Measurements from ENCODE around the gene CENPU. TPM values are rescaled to one million over a fixed set of nuclear protein-coding genes. Genes with fewer than 3 reads are reported as not detected.

CENPU gene
- total and polyA plus RNA-seq, 10 of the 15 experiments (the other 5 are each of a cell fraction or from before 2014, with no cell fraction given) = 26.6 to 90.8 (median 53.8) TPM

DNA sequence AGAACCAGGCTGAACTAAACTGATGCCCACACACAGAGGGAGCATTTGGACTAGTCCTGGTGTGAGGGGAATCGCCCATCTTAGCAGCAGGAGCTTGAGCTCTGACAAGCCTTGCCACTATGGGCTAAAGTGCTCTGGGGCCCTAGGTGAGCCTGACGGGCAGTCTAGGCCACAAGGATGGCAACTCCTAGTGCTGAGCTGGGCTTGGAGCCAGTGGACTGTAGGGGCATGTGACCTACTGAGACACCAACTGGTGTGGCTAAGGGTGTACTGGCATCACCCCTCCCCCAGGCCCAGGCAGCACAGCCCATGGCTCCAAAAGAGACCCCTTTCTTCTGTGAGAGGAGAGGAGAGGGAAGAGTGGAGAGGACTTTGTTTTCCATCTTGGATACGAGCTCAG lies 14.5 kb downstream of the CENPU start:
- DNase-seq (ENCODE audit: low read depth, low spot score) = no peak
- Histone ChIP-seq H3K4me1 (ENCODE audit: control insufficient read depth, insufficient read depth, low read length) (no peaks in the 10 kb centered on the region), H3K4me2 (ENCODE audit: control insufficient read depth, insufficient read depth) (no peak overlapping the region), H2AFZ (ENCODE audit: control insufficient read depth, low read depth, low read length) (no peak overlapping the region), H3K27ac (ENCODE audit: control insufficient read depth, insufficient read depth) (no peak overlapping the region), H4K20me1 (ENCODE audit: control insufficient read depth, insufficient read depth) (no peaks in the 10 kb centered on the region), H3K79me2 (ENCODE audit: control insufficient read depth, insufficient read depth, low read length) (peaks cover 4% of the 10 kb centered on the region), H3K36me3 (ENCODE audit: control insufficient read depth in 2 of 2, insufficient read depth in 2 of 2, low read length in 1 of 2) (peaks cover 11 to 26% of the 10 kb centered on the region in 2 experiments), H3K27me3 (replicated peaks in 1 of 2; ENCODE audit: control insufficient read depth in 2 of 2, insufficient read depth in 2 of 2, low read length in 1 of 2) (no peaks in the 10 kb centered on the region), H3K9ac (ENCODE audit: control insufficient read depth, insufficient read depth, low read length) (no peak overlapping the region), H3K4me3 (no peak overlapping the region), H3K9me3 (replicated peaks; ENCODE audit: control insufficient read depth, insufficient read depth, low read length) (no peaks in the 10 kb centered on the region; the same call in 1 of the 3 replicates)
- 89% methylated on average over 3 of the region's 3 CpGs for WGBS (ENCODE audit: insufficient coverage, insufficient replicate concordance, low lambda C conversion rate, missing lambda C conversion rate)
- intact Hi-C loops (cut with micrococcal nuclease; ENCODE audit: unreplicated experiment) (no loop called here), in situ Hi-C loops (cut with MboI) (no loop called here)
- ChIA-PET SMC1A (ENCODE audit: uncharacterized antibody, unreplicated experiment) (interaction anchor here (0.7 kb wide), 1 partner anchor 34 kb away, joined by 3 read pairs; no protein-coding TSS in a partner anchor), CTCF (interaction anchor here (0.8 kb wide), 1 partner anchor 15 kb away, joined by 5 read pairs; the partner anchor contains the start of gene CENPU), RAD21 (ENCODE audit: unreplicated experiment) (no interaction called here), POLR2A (interaction anchor here (1.1 kb wide), 1 partner anchor 14 kb away, joined by 3 read pairs; the partner anchor contains the start of gene CENPU)
- BruUV-seq (replicated peaks) = no TSS peak
- FAIRE-seq = no peak
- no peak for TF ChIP-seq CHD1 (IDR thresholded peaks at IDR 0.05; ENCODE audit: low read depth, low read length)
- TF ChIP-seq, protein P1, sequence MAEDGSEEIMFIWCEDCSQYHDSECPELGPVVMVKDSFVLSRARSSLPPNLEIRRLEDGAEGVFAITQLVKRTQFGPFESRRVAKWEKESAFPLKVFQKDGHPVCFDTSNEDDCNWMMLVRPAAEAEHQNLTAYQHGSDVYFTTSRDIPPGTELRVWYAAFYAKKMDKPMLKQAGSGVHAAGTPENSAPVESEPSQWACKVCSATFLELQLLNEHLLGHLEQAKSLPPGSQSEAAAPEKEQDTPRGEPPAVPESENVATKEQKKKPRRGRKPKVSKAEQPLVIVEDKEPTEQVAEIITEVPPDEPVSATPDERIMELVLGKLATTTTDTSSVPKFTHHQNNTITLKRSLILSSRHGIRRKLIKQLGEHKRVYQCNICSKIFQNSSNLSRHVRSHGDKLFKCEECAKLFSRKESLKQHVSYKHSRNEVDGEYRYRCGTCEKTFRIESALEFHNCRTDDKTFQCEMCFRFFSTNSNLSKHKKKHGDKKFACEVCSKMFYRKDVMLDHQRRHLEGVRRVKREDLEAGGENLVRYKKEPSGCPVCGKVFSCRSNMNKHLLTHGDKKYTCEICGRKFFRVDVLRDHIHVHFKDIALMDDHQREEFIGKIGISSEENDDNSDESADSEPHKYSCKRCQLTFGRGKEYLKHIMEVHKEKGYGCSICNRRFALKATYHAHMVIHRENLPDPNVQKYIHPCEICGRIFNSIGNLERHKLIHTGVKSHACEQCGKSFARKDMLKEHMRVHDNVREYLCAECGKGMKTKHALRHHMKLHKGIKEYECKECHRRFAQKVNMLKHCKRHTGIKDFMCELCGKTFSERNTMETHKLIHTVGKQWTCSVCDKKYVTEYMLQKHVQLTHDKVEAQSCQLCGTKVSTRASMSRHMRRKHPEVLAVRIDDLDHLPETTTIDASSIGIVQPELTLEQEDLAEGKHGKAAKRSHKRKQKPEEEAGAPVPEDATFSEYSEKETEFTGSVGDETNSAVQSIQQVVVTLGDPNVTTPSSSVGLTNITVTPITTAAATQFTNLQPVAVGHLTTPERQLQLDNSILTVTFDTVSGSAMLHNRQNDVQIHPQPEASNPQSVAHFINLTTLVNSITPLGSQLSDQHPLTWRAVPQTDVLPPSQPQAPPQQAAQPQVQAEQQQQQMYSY (CRISPR knock-in tag; IDR thresholded peaks at IDR 0.05) = no peak
- TF ChIP-seq TCF3 (IDR thresholded peaks at IDR 0.05; ENCODE audit: borderline replicate concordance, insufficient read depth, low read depth, low read length) = no peak
- TF ChIP-seq ESRRA (IDR thresholded peaks at IDR 0.05; ENCODE audit: low read length) = no peak
- TF ChIP-seq, protein P2, sequence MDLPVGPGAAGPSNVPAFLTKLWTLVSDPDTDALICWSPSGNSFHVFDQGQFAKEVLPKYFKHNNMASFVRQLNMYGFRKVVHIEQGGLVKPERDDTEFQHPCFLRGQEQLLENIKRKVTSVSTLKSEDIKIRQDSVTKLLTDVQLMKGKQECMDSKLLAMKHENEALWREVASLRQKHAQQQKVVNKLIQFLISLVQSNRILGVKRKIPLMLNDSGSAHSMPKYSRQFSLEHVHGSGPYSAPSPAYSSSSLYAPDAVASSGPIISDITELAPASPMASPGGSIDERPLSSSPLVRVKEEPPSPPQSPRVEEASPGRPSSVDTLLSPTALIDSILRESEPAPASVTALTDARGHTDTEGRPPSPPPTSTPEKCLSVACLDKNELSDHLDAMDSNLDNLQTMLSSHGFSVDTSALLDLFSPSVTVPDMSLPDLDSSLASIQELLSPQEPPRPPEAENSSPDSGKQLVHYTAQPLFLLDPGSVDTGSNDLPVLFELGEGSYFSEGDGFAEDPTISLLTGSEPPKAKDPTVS (IDR thresholded peaks at IDR 0.05; ENCODE audit: low read depth, low read length) = no peak
- TF ChIP-seq WRNIP1 (IDR thresholded peaks at IDR 0.05; ENCODE audit: borderline replicate concordance, low read depth, low read length) = no peak
- no peak for TF ChIP-seq CEBPB (IDR thresholded peaks at IDR 0.05; ENCODE audit: borderline replicate concordance in 1 of 2, low read depth in 2 of 2, low read length in 2 of 2)
- no peak for TF ChIP-seq CHD4 (IDR thresholded peaks at IDR 0.05)
- TF ChIP-seq CREM (IDR thresholded peaks at IDR 0.05; ENCODE audit: low read depth) = no peak
- no peak for TF ChIP-seq BRCA1 (IDR thresholded peaks at IDR 0.05; ENCODE audit: low read depth, low read length)
- TF ChIP-seq, protein P3, sequence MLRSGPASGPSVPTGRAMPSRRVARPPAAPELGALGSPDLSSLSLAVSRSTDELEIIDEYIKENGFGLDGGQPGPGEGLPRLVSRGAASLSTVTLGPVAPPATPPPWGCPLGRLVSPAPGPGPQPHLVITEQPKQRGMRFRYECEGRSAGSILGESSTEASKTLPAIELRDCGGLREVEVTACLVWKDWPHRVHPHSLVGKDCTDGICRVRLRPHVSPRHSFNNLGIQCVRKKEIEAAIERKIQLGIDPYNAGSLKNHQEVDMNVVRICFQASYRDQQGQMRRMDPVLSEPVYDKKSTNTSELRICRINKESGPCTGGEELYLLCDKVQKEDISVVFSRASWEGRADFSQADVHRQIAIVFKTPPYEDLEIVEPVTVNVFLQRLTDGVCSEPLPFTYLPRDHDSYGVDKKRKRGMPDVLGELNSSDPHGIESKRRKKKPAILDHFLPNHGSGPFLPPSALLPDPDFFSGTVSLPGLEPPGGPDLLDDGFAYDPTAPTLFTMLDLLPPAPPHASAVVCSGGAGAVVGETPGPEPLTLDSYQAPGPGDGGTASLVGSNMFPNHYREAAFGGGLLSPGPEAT (IDR thresholded peaks at IDR 0.05; ENCODE audit: low read depth) = no peak
- no peak for TF ChIP-seq IKZF1 (conservative IDR thresholded peaks at IDR 0.05)
- no peak for TF ChIP-seq CREB1 (IDR thresholded peaks at IDR 0.05; ENCODE audit: low read depth)
- TF ChIP-seq SREBF2 (IDR thresholded peaks at IDR 0.05; ENCODE audit: low read length) = no peak
- ATAC-seq = no peak
